Measurements from ENCODE around the gene HUS1B.

Gene HUS1B

GRCh38 chr6:650098-650497 lies 6.8 kb downstream of the HUS1B start:
- TF ChIP-seq, protein P1, sequence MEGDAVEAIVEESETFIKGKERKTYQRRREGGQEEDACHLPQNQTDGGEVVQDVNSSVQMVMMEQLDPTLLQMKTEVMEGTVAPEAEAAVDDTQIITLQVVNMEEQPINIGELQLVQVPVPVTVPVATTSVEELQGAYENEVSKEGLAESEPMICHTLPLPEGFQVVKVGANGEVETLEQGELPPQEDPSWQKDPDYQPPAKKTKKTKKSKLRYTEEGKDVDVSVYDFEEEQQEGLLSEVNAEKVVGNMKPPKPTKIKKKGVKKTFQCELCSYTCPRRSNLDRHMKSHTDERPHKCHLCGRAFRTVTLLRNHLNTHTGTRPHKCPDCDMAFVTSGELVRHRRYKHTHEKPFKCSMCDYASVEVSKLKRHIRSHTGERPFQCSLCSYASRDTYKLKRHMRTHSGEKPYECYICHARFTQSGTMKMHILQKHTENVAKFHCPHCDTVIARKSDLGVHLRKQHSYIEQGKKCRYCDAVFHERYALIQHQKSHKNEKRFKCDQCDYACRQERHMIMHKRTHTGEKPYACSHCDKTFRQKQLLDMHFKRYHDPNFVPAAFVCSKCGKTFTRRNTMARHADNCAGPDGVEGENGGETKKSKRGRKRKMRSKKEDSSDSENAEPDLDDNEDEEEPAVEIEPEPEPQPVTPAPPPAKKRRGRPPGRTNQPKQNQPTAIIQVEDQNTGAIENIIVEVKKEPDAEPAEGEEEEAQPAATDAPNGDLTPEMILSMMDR (IDR thresholded peaks at IDR 0.05) = no peak
- no peak overlapping the region for H3K4me3 ChIP-seq
- H3K27ac ChIP-seq = no peak overlapping the region
- no peaks in the 10 kb centered on the region for H3K36me3 ChIP-seq
- H3K27me3 ChIP-seq = no peaks in the 10 kb centered on the region
- DNase-seq = no peak
- H3K4me1 ChIP-seq = peaks cover 0 to 20% (median 0%) of the 10 kb centered on the region in 4 donors
- peaks cover 0 to 5% (median 4%) of the 10 kb centered on the region in 3 donors for H3K9me3 ChIP-seq
- intact Hi-C loops (cut with DNase I; ENCODE audit: low total_unique reads) = no loop called here

DNA sequence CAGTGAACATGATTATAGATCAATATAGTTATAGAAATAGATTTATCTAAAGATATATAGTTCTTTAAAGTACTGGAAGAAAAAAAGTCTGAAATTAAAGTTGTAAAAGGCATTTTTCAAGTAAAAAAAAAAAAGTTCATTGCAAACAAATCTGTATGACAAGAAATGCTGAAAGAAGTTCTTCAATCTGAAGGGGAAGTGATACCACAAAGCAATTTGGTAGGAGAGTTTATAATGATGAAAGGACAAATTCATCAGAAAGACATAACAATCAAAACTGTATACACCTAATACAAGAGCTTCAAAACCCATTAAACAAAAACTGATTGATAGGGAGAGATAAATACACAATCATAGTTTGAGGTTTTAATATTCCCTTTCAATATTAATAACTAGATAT lies 14.1 kb downstream of the HUS1B start:
- Histone ChIP-seq H3K27me3 (no peaks in the 10 kb centered on the region), H3K9me3 (no peaks in the 10 kb centered on the region), H3K4me1 (no peaks in the 10 kb centered on the region), H3K4me3 (no peak overlapping the region), H3K36me3 (no peaks in the 10 kb centered on the region), H3K27ac (no peak overlapping the region)
- DNase-seq = no peak
- TF ChIP-seq, protein P1 (IDR thresholded peaks at IDR 0.05) = no peak
- intact Hi-C loops (cut with DNase I; ENCODE audit: low total_unique reads) = no loop called here

- Histone ChIP-seq H3K9me3 (no peaks in the 10 kb centered on the region), H3K36me3 (peaks cover 5 to 11% (median 5%) of the 10 kb centered on the region in 3 donors), H3K4me1 (no peaks in the 10 kb centered on the region), H3K27ac (no peak overlapping the region), H3K4me3 (no peak overlapping the region), H3K27me3 (no peaks in the 10 kb centered on the region)
- intact Hi-C loops (cut with DNase I; ENCODE audit: low total_unique reads) = no loop called here
- TF ChIP-seq, protein P1 (IDR thresholded peaks at IDR 0.05) = no peak
- DNase-seq = no peak
These were observed 15.5 kb downstream of the HUS1B start for GRCh38 chr6:641225-641985.

DNA sequence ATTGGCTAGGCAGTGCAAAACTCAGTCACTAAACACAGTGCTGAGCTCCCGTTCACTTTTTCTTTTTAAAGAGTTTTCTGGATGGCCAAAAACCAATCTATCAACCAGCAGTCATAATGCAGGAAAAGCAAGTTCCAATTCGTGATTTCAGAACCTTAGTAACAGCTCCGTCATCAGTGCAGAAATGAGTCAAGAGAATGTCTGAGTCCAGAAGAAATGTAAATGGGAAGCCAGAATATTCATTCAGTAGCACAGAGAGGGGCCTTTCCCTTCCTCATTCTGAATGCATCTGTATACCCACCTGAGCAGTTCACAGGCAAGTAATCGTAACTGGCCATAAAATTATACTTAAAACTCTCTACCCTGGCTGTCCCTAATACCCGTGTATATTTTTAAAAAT lies 20.4 kb downstream of the HUS1B start:
- H3K27ac ChIP-seq = no peak overlapping the region
- DNase-seq = no peak
- H3K4me1 ChIP-seq = no peaks in the 10 kb centered on the region
- peaks cover 5 to 27% (median 14%) of the 10 kb centered on the region in 3 donors for H3K36me3 ChIP-seq
- H3K27me3 ChIP-seq = no peaks in the 10 kb centered on the region
- H3K9me3 ChIP-seq = no peaks in the 10 kb centered on the region
- intact Hi-C loops (cut with DNase I; ENCODE audit: low total_unique reads) = no loop called here
- TF ChIP-seq, protein P1 (IDR thresholded peaks at IDR 0.05) = no peak
- H3K4me3 ChIP-seq = no peak overlapping the region

GRCh38 chr6:635233-635632 lies 21.7 kb downstream of the HUS1B start:
- intact Hi-C loops (cut with DNase I; ENCODE audit: low total_unique reads) = no loop called here
- Histone ChIP-seq H3K9me3 (no peaks in the 10 kb centered on the region), H3K4me3 (no peak overlapping the region), H3K27ac (no peak overlapping the region), H3K36me3 (peaks cover 5 to 35% (median 19%) of the 10 kb centered on the region in 3 donors), H3K4me1 (no peaks in the 10 kb centered on the region), H3K27me3 (no peaks in the 10 kb centered on the region)
- no peak for DNase-seq
- TF ChIP-seq, protein P1 (IDR thresholded peaks at IDR 0.05) = no peak

All from tibial artery (tissue), 4 donors.